ENCODE results near the gene TAPBPL.

DNA sequence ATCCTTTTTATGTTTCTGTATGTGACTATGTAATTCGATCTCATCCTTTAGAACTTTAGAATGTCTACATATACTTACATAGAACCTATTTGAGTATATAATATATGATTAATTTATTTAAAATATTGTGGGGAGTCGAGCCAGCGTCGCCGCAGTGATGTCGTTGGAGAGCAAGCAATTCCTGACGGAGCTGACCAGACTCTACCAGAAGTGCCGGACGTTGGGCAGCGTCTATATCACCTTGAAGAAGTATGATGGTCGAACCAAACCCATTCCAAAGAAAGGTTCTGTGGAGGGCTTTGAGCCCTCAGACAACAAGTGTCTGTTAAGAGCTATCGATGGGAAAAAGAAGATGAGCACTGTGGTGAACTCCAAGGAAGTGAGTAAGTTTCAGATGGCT, 13.5 kb upstream of the TAPBPL start:
- TF ChIP-seq TAF1 (IDR thresholded peaks at IDR 0.05; ENCODE audit: borderline replicate concordance, insufficient read depth, low read length): no peak
- TF ChIP-seq REST (IDR thresholded peaks at IDR 0.05; ENCODE audit: insufficient read depth in 1 of 2, low read depth in 2 of 2, low read length in 2 of 2): no peak
- TF ChIP-seq POLR2AphosphoS5 (IDR thresholded peaks at IDR 0.05; ENCODE audit: low read depth, low read length): no peak
